AG04450 (cell line): Measurements from ENCODE around the gene OXSR1. TPM values are rescaled to one million over a fixed set of nuclear protein-coding genes. Genes with fewer than 3 reads are reported as not detected.

Experiments
- CTCF ChIA-PET: fragments of 300-600, 350-600 bp; formaldehyde crosslinking; extraction: SDS; loops from one replicate; lab custom pipeline; 2022; ENCODE audit warnings: antibody characterized with exemption, inconsistent platforms; lab: Charles Lee
- POLR2A ChIA-PET: fragments of 350-600 bp; formaldehyde crosslinking; extraction: SDS; loops from one replicate; lab custom pipeline; 2021; ENCODE audit warnings: antibody characterized with exemption, inconsistent platforms; lab: Yijun Ruan, JAX
- DNase-seq: peaks from one replicate; pipeline ENCODE4 v3.0.0-alpha.2; 2011; ENCODE audit warnings: low read depth, low spot score
- H3K27ac ChIP-seq: one replicate; pipeline ENCODE4 v1.5.1; 2012; ENCODE audit warnings: low read depth, low read length, control low read depth
- H3K27me3 ChIP-seq: one replicate; pipeline ENCODE4 v1.6.0; 2012; ENCODE audit warnings: low read length; ENCODE audit not compliant: control insufficient read depth, insufficient read depth
- H3K4me3 ChIP-seq: 2 replicates; pipeline ENCODE4 v1.5.1; 2011; ENCODE audit warnings: mild to moderate bottlenecking, low read depth, low read length, control low read depth
- H3K9me3 ChIP-seq: 2 replicates; pipeline ENCODE4 v1.5.1; 2012; ENCODE audit warnings: low read length; ENCODE audit not compliant: control insufficient read depth, insufficient read depth
- CTCF ChIP-seq: IDR thresholded peaks from 2 replicates; pipeline ENCODE4 v1.5.1; 2011; ENCODE audit warnings: low read depth, low read length, control low read depth, inconsistent platforms
- polyA plus RNA-seq: library from polyadenylated mRNA; depleted of rRNA; stranded (reverse); fragments of >200 nt; gene quantifications from 2 replicates; pipeline ENCODE4 v1.2.3, GENCODE V29; 2011

Gene OXSR1
- polyA plus RNA-seq, 1 experiment: 42.3 TPM

GRCh38 chr3:38140326-38141172 lies 24.8 kb upstream of the OXSR1 start:
- DNase-seq: no peak
- Histone ChIP-seq H3K4me3 (0 out of 2 replicates have a peak overlapping the region, but pooled peaks have one; percentile 10), H3K9me3 (no peaks in the 10 kb centered on the region; the same call in 1 of the 2 replicates), H3K27me3 (no peaks in the 10 kb centered on the region), H3K27ac (no peak overlapping the region)
- POLR2A ChIA-PET: interaction anchor here (1.7 kb wide), 1 partner anchor 24 kb away, joined by 7 read pairs; the partner anchor contains the start of gene OXSR1
- no peak for TF ChIP-seq CTCF
- CTCF ChIA-PET: interaction anchor here (0.9 to 1.5 kb wide), 2 partner anchors 158 to 206 kb away, joined by 3 read pairs; partner anchors contain the start of gene XYLB

GRCh38 chr3:38141173-38141951 lies 24.0 kb upstream of the OXSR1 start:
- TF ChIP-seq CTCF: no peak
- Histone ChIP-seq H3K9me3 (no peaks in the 10 kb centered on the region; the same call in none of the 2 replicates), H3K27me3 (no peaks in the 10 kb centered on the region), H3K4me3 (no peak overlapping the region), H3K27ac (no peak overlapping the region)
- ChIA-PET CTCF (no interaction called here), POLR2A (interaction anchor here (1.7 kb wide), 1 partner anchor 24 kb away, joined by 7 read pairs; the partner anchor contains the start of gene OXSR1)
- DNase-seq: no peak

GRCh38 chr3:38141952-38142273 lies 23.4 kb upstream of the OXSR1 start:
- ChIA-PET CTCF (no interaction called here), POLR2A (interaction anchor here (1.7 kb wide), 1 partner anchor 23 kb away, joined by 7 read pairs; the partner anchor contains the start of gene OXSR1)
- H3K9me3 ChIP-seq: no peaks in the 10 kb centered on the region; the same call in none of the 2 replicates
- H3K4me3 ChIP-seq: no peak overlapping the region
- H3K27me3 ChIP-seq: no peaks in the 10 kb centered on the region
- no peak overlapping the region for H3K27ac ChIP-seq
- TF ChIP-seq CTCF: no peak
- no peak for DNase-seq

GRCh38 chr3:38142959-38143358 lies 22.4 kb upstream of the OXSR1 start:
- no peak overlapping the region for H3K27ac ChIP-seq
- no peak for DNase-seq
- H3K27me3 ChIP-seq: no peaks in the 10 kb centered on the region
- H3K4me3 ChIP-seq: no peak overlapping the region
- ChIA-PET POLR2A (no interaction called here), CTCF (interaction anchor here (0.6 kb wide), 1 partner anchor 202 kb away, joined by 3 read pairs; no protein-coding TSS in a partner anchor)
- H3K9me3 ChIP-seq: no peaks in the 10 kb centered on the region; the same call in none of the 2 replicates
- no peak for TF ChIP-seq CTCF
